ENCODE results near the gene OR51A4. TPM values are rescaled to one million over a fixed set of nuclear protein-coding genes. Genes with fewer than 3 reads are reported as not detected.

OR51A4 gene
- total and polyA plus RNA-seq, 10 of the 15 experiments (the other 5 are each of a cell fraction or from before 2014, with no cell fraction given) = not detected

DNA sequence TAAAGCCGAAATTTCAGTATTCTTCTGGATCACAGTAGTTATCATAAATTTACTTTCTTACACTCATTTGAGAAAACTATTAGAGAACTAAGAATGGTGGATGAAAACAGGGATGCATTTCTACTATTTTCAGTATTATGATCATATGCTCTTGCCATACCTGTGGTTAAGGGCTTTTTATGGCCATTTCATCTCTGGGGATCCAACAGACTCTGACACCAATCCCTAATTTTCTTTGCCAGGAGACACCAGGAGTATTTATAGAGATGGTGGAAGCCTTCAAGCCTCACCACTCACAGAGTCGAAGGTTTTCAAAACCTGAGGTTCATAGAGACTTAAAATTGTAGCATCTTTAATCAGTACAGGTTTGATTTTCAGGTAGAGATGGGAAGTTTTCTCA is 47.1 kb upstream of the OR51A4 start, which contains the start of gene OR51L1 (continued):
- TF ChIP-seq, protein P1, sequence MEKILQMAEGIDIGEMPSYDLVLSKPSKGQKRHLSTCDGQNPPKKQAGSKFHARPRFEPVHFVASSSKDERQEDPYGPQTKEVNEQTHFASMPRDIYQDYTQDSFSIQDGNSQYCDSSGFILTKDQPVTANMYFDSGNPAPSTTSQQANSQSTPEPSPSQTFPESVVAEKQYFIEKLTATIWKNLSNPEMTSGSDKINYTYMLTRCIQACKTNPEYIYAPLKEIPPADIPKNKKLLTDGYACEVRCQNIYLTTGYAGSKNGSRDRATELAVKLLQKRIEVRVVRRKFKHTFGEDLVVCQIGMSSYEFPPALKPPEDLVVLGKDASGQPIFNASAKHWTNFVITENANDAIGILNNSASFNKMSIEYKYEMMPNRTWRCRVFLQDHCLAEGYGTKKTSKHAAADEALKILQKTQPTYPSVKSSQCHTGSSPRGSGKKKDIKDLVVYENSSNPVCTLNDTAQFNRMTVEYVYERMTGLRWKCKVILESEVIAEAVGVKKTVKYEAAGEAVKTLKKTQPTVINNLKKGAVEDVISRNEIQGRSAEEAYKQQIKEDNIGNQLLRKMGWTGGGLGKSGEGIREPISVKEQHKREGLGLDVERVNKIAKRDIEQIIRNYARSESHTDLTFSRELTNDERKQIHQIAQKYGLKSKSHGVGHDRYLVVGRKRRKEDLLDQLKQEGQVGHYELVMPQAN (conservative IDR thresholded peaks at IDR 0.05) = no peak
- TF ChIP-seq JUND (IDR thresholded peaks at IDR 0.05; ENCODE audit: low read depth, low read length) (no peak), SUPT20H (IDR thresholded peaks at IDR 0.05; ENCODE audit: borderline replicate concordance, control insufficient read depth, low read depth, low read length) (no peak), USF1 (IDR thresholded peaks at IDR 0.05; ENCODE audit: borderline replicate concordance, extremely low read length, insufficient read depth, low read depth, low read length) (no peak), ZNF217 (IDR thresholded peaks at IDR 0.05) (no peak), SREBF1 (IDR thresholded peaks at IDR 0.05; ENCODE audit: low read length) (no peak)

DNA sequence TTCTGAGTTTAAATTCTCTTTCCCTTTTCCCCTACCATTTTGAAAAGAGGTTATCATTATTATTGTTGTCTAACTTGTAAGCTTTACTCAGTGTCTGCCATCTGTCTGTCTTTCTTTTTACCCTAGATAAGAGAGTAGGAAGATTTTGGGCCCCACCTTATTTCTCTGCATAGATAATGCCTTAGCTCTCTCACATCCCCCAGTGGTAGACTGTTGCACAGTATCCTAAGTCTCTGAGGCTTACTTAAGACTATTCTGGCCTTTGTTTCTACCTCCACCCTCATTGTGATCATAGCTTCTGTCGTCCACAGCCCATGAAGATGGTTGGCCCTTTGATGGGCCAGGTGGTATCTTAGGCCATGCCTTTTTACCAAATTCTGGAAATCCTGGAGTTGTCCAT is 43.7 kb upstream of the OR51A4 start:
- DNase-seq (ENCODE audit: low read depth, low spot score) (no peak), FAIRE-seq (no peak), ATAC-seq (peak; percentile 69)
- CTCF ChIA-PET = interaction anchor here (1.4 kb wide), 1 partner anchor 354 kb away, joined by 6 read pairs; the partner anchor contains the start of gene OR51D1
- RAD21 ChIA-PET (ENCODE audit: unreplicated experiment) = no interaction called here
- POLR2A ChIA-PET = no interaction called here
- Histone ChIP-seq H2AFZ (ENCODE audit: control insufficient read depth, low read depth, low read length) (no peak overlapping the region), H3K4me2 (ENCODE audit: control insufficient read depth, insufficient read depth) (no peak overlapping the region), H3K36me3 (ENCODE audit: control insufficient read depth in 2 of 2, insufficient read depth in 2 of 2, low read length in 1 of 2) (no peaks in the 10 kb centered on the region), H3K9ac (ENCODE audit: control insufficient read depth, insufficient read depth, low read length) (no peak overlapping the region), H3K9me3 (replicated peaks; ENCODE audit: control insufficient read depth, insufficient read depth, low read length) (no peaks in the 10 kb centered on the region), H3K4me3 (no peak overlapping the region), H3K27me3 (replicated peaks in 1 of 2; ENCODE audit: control insufficient read depth in 2 of 2, insufficient read depth in 2 of 2, low read length in 1 of 2) (no peaks in the 10 kb centered on the region), H3K79me2 (ENCODE audit: control insufficient read depth, insufficient read depth, low read length) (no peaks in the 10 kb centered on the region), H3K27ac (ENCODE audit: control insufficient read depth, insufficient read depth) (no peak overlapping the region), H3K4me1 (ENCODE audit: control insufficient read depth, insufficient read depth, low read length) (no peaks in the 10 kb centered on the region), H4K20me1 (ENCODE audit: control insufficient read depth, insufficient read depth) (no peaks in the 10 kb centered on the region)
- intact Hi-C loops (cut with micrococcal nuclease; ENCODE audit: unreplicated experiment) = no loop called here
- 0% methylated on average over 1 of the region's 1 CpG for WGBS (ENCODE audit: insufficient coverage, insufficient replicate concordance, low lambda C conversion rate, missing lambda C conversion rate)
- in situ Hi-C loops (cut with MboI) = loop anchor here (5.0 kb wide), 1 partner anchor 354 kb away; the partner anchor contains the start of gene OR51D1
- SMC1A ChIA-PET (ENCODE audit: uncharacterized antibody, unreplicated experiment) = interaction anchor here (1.5 kb wide), 1 partner anchor 354 kb away, joined by 3 read pairs; the partner anchor contains the start of gene OR51D1
- no TSS peak for BruUV-seq (replicated peaks)
- TF ChIP-seq CREM (IDR thresholded peaks at IDR 0.05; ENCODE audit: low read depth) (no peak), STAT3 (IDR thresholded peaks at IDR 0.05; ENCODE audit: low read depth, low read length) (no peak), CEBPB (IDR thresholded peaks at IDR 0.05; ENCODE audit: borderline replicate concordance in 1 of 2, low read depth in 2 of 2, low read length in 2 of 2) (no peak), NR2F1 (conservative IDR thresholded peaks at IDR 0.05) (no peak), TCF7 (IDR thresholded peaks at IDR 0.05; ENCODE audit: borderline replicate concordance) (no peak), RBBP5 (conservative IDR thresholded peaks at IDR 0.05) (no peak), MTA2 (IDR thresholded peaks at IDR 0.05; ENCODE audit: low read depth) (no peak), CHD4 (IDR thresholded peaks at IDR 0.05) (no peak), KLF5 (IDR thresholded peaks at IDR 0.05; ENCODE audit: partially characterized antibody) (no peak), ETV6 (conservative IDR thresholded peaks at IDR 0.05 in 1 of 2, IDR thresholded peaks at IDR 0.05 in 1 of 2; ENCODE audit: borderline replicate concordance in 1 of 2, low read depth in 1 of 2) (no peak), RAD21 (IDR thresholded peaks at IDR 0.05; ENCODE audit: insufficient read depth, low read depth, low read length) (peak; percentile 30; the same call in 1 of the 2 replicates), POLR2AphosphoS5 (IDR thresholded peaks at IDR 0.05; ENCODE audit: low read length) (no peak)
- TF ChIP-seq, protein P2, sequence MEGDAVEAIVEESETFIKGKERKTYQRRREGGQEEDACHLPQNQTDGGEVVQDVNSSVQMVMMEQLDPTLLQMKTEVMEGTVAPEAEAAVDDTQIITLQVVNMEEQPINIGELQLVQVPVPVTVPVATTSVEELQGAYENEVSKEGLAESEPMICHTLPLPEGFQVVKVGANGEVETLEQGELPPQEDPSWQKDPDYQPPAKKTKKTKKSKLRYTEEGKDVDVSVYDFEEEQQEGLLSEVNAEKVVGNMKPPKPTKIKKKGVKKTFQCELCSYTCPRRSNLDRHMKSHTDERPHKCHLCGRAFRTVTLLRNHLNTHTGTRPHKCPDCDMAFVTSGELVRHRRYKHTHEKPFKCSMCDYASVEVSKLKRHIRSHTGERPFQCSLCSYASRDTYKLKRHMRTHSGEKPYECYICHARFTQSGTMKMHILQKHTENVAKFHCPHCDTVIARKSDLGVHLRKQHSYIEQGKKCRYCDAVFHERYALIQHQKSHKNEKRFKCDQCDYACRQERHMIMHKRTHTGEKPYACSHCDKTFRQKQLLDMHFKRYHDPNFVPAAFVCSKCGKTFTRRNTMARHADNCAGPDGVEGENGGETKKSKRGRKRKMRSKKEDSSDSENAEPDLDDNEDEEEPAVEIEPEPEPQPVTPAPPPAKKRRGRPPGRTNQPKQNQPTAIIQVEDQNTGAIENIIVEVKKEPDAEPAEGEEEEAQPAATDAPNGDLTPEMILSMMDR (IDR thresholded peaks at IDR 0.05 in 2 of 3, conservative IDR thresholded peaks at IDR 0.05 in 1 of 3; ENCODE audit: control insufficient read depth in 2 of 3, extremely low read depth in 1 of 3, insufficient read depth in 1 of 3, low read depth in 3 of 3, low read length in 3 of 3) = peak; percentile 26 to 38 (median 35); a peak in 5 of 6 replicates

Measured in GM12878 (cell line).